OCI-M1 (cell line): ENCODE measurements around the gene TRIM27.
"Not testable (repeated sequence)": the region's sequence is repeated elsewhere in the genome, so short reads cannot be mapped to it uniquely, and the experiment has no call there.

Experiments used
- DNase-seq: peaks from one replicate; lab custom pipeline; 2025; lab: John Stamatoyannopoulos, UW

Gene TRIM27

DNA sequence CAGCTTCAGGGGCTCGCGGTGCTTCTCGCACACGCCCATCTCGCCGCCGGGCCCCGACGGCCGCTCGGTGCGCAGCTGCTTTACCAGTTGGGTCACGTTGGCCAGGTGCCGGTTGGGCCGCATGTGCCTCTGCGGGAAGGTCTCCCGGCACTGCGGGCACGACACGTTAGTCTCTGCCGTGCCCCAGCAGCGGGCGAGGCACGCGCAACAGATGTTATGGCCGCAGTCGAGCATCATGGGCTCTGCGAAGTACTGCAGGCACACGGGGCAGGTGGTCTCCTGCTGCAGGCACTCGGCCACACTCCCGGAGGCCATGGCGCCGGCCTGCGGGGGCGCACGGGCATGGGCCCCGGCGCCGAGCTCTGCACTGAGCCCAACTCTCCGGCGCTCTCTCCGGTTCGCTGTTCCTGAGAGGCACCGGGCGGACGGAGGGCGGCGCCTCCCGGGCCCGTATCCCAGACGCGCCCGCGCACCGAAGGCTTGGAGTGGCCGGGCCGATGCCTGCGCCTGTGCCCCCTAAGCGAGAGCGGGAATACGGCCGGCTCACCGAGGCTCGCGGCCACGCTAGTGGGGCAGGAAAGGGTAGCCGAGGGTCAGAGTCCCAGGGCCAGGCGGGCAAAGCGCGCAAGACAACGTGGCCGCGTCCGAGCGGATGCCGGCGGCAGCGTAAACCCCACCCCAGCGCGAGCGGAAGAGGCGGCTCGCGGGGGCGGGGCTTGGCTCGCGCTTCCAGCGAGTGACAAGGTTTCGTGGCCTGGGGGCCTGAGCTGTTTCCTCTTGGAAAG is at the start of gene TRIM27:
TSS of gene TRIM27 (minus strand) at position 668 of the 785 bp plus-strand sequence. CDS start at position 315, 353 bp downstream.
- DNase-seq, result peak; percentile 95

GRCh38 chr6:28970056-28970455 is 46.3 kb upstream of the TRIM27 start:
- not testable (repeated sequence) for DNase-seq

DNA sequence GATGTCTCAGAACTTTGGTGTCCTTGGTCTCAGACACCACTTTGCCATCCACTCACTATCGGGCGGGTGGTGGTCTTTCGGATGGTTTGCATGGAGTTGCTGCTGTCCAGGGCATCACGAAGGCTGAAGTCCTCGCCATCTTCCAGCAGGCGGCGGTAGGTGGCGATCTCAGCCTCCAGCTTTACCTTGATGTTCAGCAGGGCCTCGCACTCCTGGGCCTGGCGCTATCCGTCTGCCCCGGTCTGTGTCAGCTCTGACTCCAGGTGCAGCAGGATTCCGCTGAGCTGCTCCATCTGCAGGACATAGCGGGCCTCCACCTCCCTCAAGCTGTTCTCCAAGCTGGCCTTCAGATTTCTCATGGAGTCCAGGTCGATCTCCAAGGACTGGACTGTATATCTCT is 45.3 kb upstream of the TRIM27 start:
- DNase-seq, result no peak

- DNase-seq, result no peak
Observed at GRCh38 chr6:28968476-28968875, 44.7 kb upstream of the TRIM27 start.

GRCh38 chr6:28965706-28966105 is 41.9 kb upstream of the TRIM27 start:
- peak; percentile 26 for DNase-seq

GRCh38 chr6:28960846-28961500 is 37.2 kb upstream of the TRIM27 start:
- DNase-seq, result peak; percentile 65

DNA sequence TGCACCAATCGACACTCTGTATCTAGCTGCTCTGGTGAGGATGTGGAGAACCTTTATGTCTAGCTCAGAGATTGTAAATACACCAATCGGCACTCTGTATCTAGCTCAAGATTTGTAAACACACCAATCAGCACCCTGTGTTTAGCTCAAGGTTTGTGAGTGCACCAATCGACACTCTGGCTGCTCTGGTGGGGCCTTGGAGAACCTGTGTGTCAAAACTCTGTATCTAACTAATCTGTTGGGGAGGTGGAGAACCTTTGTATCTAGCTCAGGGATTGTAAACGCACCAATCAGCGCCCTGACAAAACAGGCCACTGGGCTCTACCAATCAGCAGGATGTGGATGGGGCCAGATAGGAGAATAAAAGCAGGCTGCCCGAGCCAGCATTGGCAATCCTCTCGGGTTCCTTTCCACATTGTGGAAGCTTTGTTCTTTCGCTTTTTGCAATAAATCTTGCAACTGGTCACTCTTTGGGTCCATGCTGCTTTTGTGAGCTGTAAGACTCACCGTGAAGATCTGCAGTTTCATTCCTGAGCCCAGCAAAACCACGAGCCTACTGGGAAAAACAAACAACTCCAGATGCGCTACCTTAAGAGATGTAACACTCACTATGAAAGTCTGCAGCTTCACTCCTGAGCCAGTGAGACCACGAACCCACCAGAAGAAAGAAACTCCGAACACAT is 34.9 kb upstream of the TRIM27 start:
- not testable (repeated sequence) for DNase-seq

DNA sequence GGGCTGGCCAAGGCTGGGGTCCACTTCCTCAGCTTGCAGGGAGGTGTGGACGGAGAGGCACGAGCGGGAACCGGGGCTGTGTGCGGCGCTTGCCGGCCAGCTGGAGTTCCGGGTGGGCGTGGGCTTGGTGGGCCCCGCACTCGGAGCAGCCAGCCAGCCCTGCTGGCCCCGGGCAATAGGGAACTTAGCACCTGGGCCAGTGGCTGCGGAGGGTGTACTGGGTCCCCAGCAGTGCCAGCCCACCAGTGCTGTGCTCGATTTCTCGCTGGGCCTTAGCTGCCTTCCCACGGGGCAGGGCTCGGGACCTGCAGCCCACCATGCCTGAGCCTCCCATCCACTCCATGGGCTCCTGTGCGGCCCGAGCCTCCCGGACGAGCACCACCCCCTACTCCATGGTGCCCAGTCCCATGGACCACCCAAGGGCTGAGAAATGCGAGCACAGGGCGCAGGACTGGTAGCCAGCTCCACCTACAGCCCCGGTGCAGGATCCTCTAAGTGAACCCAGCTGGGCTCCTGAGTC is 34.1 kb upstream of the TRIM27 start:
- not testable (repeated sequence) for DNase-seq

- DNase-seq, result no peak
Observed at GRCh38 chr6:28956331-28956730, 32.5 kb upstream of the TRIM27 start.

GRCh38 chr6:28953585-28954258 is 29.9 kb upstream of the TRIM27 start:
- peak; percentile 71 for DNase-seq

DNA sequence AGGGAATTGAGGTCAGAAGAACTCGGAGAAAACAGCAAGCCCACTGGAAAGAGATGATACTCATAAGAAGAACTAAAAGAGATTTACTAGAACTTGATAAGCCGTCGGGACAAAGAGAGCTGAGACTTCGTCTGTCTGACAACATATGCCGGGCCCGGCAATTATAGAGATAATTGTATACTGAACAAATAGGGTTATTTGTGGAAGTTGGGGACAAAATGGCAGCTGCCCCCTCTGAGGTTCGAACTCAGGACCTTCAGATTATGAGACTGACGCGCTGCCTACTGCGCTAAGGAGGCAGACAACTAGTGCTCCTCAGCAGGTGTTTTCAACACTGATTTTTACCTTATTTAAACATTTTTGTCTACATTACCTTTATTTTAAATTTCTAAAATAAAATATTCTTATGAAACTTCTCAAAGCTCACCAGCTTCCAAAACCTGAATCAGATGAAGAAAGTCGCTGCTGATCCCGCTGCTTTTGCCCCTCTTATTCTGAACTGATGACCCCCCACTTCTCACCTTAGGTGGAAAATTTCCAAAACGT is 29.3 kb upstream of the TRIM27 start:
- DNase-seq, result peak; percentile 95

- DNase-seq, result not testable (repeated sequence)
Observed at GRCh38 chr6:28949656-28950195, 25.9 kb upstream of the TRIM27 start.

- DNase-seq, result no peak
Observed at GRCh38 chr6:28948782-28949486, 25.1 kb upstream of the TRIM27 start.

DNA sequence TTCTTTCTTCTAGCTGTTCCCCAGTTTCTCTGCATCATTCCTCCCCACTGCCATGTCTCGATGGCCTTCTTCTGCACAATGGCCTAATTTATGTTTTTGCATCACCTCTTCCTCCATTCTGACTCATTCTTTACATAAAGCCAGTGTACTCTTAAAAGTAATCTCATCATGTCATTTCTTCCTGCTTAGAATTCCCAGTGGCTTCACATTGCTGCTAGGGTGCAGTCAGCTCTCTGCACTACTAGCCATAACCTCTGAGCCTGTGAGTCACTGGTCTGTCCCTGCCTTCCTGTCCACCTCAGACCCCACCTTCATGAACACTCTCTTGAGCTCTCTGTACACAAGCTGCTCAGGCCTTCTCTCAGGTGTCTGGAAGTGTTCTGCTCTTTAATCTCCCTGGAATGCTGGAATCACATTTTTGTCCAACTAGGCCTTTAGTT is 24.1 kb upstream of the TRIM27 start:
- no peak for DNase-seq

DNA sequence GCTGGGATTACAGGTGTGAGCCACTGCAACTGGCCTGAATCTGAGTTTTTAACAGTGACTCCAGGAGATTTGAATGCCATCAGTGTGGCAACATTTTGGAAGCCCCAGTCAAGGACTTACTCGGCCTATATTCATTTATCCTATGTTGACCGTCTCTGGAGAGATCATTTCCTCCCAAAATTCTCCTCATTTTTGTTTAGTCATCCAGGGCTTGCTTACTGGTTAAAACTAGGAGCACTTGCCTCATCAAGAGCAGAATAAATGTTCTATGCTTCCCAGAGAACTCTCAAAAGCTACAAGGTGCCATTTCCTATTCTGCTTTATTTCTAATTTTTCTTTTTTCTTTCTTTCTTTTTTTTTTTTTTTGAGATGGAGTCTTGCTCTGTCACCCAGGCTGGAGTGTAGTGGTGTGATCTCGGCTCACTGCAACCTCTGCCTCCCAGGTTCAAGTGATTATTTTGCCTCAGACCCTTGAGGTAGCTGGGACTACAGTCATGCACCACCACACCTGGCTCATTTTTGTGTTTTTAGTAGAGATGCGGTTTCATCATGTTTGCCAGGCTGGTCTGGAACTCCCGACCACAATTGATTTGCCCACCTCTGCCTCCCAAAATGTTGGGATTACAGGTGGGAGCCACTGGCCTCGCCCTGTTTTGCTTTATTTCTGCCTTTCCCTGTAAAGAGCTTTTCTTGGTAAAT is 23.4 kb upstream of the TRIM27 start:
- no peak for DNase-seq

- peak; percentile 57 for DNase-seq
Observed at GRCh38 chr6:28945349-28945748, 21.6 kb upstream of the TRIM27 start.

DNA sequence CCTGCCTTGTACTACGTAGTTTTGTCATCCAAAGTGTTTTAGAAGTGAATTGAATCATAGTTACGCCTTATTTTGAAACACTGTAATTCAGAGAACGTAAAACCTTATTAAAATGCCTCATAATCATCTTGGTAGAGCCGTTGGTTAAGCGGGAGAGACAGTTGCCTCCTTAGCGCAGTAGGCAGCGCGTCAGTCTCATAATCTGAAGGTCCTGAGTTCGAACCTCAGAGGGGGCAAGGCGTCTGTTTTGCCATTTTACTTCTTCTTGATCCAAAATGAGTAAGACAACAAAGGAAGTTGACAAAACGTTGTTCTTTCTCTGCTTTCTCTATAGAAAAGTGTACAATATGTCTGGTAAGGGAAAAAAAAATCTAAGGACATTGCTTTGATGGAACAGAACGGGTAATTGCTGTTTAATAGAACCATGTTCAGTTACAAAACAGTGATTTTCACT is 20.7 kb upstream of the TRIM27 start:
- peak; percentile 96 for DNase-seq

DNA sequence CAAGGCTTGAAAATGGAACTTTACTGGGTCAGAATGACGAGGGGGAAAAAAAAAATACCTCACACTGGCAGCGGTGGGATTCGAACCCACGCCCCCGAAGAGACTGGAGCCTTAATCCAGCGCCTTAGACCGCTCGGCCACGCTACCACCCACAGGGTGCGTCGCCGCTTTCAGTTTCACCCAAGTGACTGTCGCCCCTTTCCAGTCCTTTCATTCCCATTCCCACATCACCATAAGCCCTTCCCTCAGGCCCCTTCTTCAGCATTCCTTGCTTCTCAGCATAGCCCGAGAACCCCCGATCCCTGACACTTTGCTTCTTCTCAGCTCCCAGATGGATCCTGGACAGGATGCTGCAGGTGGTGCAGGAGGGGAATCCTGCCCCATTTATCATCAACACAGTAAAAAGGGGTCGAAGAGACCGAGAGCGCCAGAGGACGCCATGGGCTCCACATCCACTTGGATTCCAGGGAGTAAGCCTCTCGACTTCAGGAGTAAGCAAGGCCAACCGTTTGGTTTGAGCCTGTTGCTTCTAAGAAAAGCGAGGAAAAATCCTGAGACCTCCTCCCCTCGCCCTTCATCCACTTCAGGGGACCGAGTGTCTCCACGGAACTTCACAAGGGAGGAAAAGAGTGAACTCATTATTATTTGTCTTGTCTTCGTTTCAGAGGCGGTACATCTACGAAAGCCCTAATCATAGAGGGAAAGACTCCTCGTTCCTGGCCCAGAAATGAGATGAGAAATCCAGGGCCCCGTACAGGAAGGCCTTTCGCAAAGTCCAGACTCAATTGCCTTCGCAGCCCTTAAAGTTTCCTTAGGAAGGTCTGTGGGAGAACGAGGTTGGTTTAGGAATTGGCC is 20.0 kb upstream of the TRIM27 start:
- peak; percentile 97 for DNase-seq

DNA sequence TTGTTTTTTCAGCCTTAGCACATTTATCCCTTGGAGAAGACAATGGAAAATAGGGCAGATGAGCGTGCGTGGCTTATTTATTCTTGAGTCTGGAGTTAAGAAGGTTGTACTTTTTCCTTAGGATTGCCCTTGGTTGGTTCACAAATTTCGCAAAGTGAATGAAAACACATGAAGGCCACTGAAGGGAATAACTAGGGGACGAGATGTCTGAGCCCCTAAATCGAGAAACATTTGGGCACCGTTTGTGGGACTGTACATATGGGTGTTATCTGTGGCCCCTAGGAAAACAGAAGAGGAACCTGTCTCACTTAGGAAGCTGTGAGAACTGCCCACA is 19.4 kb upstream of the TRIM27 start:
- no peak for DNase-seq
